Measurements from ENCODE around the gene LATS2. TPM values are rescaled to one million over a fixed set of nuclear protein-coding genes. Genes with fewer than 3 reads are reported as not detected.

LATS2 gene
- total RNA-seq: 1 to 10 TPM in 1 of 2 experiments, under 1 TPM in 1; 0.99 to 1.0 TPM

DNA sequence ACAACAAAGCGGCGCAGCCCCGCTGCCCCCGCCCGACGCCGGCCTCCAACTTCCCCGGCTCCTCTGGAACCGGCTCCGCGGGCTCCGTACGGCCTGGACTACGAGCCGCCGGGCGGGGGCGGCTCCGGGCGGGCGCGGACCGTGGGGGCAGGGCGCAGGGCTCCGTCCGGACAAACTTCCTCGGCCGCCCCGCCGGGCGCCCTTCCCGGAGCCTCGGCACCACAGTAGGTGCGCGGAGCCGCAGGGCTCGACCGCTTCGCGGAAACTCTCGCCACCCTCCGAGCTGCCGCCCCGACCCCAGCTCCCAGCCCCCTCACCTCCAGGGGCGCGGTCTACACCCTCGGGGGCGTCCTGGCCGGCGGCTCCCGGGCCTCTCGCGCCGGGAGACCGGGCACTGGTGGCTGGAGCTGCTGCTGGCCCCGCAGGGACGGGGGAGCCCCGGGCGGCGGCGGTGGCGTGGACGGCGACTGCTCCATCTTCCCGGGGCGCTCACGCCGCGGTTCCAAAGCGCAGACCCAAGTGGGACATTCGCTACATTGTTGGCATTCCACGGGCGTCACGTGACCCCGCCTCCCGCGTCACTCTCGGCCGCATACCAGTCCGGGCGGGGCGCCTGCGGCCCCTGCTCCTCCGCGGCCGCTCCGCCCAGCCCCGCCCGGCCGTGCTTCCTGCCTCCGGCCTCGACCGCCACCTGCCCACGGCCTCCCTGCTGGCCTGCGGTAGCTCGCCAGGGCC is at the start of gene LATS2:
Gene LATS2 (minus strand): TSS at position 558 of the 735 bp plus-strand sequence. CDS start 15,560 bp downstream, outside the sequence.
- Mint-ChIP-seq H3K27me3 (peaks cover 39% of the 10 kb centered on the region), H3K36me3 (no peaks in the 10 kb centered on the region), H3K4me3 (peak within 1 kb of the TSS; percentile 70), H3K9me3 (no peaks in the 10 kb centered on the region), H3K27ac (peak within 1 kb of the TSS; percentile 17), H3K4me1 (peaks cover 2% of the 10 kb centered on the region)
- DNase-seq: peak; percentile 58

DNA sequence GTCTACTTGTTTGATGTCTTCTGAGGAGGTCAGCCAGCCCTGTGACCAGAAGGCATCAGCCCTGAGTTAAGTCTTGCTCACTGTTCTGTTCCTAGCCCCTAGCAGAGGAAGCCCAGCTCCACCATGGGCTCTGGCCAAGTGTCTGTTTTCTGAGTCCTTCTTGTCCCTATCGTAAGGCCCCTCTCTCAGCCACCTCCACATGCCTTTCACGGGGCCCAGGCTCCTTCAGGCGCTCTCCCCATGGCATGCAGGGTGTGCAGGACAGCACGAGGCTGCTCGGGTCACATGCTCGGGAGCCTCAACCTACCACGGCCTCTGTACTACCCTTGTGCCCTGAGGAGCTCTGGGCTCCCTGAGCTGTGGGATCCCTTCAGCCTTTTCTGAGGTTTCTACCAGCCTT is 47.8 kb upstream of the LATS2 start:
- no peak overlapping the region for H3K27ac Mint-ChIP-seq
- no peaks in the 10 kb centered on the region for H3K4me1 Mint-ChIP-seq
- H3K9me3 Mint-ChIP-seq: no peaks in the 10 kb centered on the region
- H3K4me3 Mint-ChIP-seq: no peak overlapping the region
- no peaks in the 10 kb centered on the region for H3K36me3 Mint-ChIP-seq
- H3K27me3 Mint-ChIP-seq: no peaks in the 10 kb centered on the region
- DNase-seq: no peak

DNA sequence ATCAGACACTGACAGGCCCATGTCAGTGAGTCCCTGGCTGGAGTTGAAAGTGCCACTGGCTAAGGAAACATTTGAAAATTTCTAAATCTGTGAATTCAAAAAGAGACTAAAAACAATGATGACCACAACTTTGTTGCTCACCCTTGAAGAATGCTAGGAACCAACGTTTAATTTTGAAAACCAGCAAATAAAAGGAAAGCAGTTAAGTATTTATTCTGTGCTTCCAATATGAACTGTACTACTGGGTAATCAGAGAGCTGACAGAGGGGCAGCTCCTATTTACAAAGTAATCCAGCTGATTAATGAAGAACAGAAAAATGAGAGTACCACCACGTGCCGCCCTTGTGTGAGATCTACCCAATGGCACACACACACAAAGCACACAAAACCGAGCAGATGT is 44.7 kb upstream of the LATS2 start:
- Mint-ChIP-seq H3K4me1 (no peaks in the 10 kb centered on the region), H3K4me3 (no peak overlapping the region), H3K27me3 (no peaks in the 10 kb centered on the region), H3K9me3 (no peaks in the 10 kb centered on the region), H3K36me3 (no peaks in the 10 kb centered on the region), H3K27ac (no peak overlapping the region)
- no peak for DNase-seq

DNA sequence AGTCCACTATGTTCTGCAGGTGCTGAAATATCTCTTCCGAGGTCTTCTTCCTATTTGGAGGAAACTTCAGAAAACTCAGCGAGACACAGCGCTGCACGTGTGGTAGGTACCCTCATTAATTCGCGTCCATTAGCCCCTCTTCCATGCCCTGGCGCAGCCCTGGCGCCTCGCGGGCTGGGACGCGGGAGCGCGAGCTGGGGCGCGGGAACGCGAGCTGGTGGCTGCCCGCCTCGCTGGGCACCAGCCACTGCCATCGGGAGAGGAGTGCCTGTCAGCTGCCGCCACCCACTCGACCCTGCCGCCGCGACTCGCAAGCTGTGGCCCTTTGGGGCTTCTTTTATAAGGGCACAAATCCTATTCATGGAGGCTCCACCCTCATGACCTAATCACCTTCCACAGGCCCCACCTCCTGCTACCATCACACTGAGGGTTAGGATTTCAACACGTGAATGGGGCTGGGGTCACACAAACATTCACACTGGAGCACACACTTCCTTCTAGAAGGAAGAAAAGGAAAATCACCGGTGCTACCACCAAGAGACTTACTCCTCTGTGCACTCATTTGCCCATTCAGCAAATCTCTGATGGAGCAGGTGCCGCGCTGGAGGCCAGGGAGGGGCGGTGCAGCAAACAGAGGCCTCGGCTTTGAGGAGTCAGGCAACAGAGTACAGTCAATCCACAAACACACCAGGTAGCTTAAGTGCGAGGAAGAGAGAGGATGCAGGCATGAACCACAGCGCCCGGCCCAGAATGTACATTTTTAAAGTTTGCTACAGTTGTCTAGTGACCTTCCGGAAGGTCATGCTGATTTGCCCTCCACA is 43.0 kb upstream of the LATS2 start:
- Mint-ChIP-seq H3K4me1 (no peaks in the 10 kb centered on the region), H3K27me3 (no peaks in the 10 kb centered on the region), H3K4me3 (no peak overlapping the region), H3K27ac (no peak overlapping the region), H3K9me3 (no peaks in the 10 kb centered on the region), H3K36me3 (no peaks in the 10 kb centered on the region)
- DNase-seq: no peak

DNA sequence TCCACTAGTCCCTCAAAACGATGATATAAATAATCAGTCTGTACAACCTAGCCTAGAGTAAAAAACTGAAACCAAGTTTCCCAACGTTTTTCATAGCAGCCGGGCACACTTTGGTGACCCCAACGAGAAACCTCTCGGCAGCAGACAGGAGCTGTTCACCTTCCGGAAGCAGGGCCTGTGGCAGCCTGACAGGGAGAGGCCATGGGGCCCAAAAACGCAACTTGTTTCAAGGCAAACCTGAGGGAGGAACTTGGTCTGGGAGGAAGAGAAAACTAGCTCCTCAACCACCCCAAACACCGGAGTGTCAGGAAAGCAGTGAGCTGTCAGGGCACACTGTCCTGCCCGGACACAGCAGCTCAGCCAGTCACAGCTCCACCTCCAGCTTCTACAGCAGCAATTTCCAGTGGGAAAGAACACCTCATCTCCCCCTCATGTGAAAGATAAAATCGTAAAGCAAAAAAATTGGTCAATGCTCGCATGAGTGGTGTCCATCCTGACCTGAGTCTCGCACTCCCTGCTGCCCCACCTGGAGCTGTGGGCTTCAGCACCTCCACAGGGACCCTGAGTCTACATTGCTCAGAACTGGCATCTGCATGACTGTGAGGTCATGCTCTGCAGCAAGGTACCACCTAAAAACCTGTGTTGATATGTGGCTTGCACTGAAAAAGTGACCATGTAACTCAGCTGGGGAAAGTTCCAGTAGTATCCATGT is 40.6 kb upstream of the LATS2 start:
- H3K4me1 Mint-ChIP-seq: no peaks in the 10 kb centered on the region
- DNase-seq: no peak
- H3K27ac Mint-ChIP-seq: no peak overlapping the region
- H3K36me3 Mint-ChIP-seq: no peaks in the 10 kb centered on the region
- no peak overlapping the region for H3K4me3 Mint-ChIP-seq
- no peaks in the 10 kb centered on the region for H3K27me3 Mint-ChIP-seq
- H3K9me3 Mint-ChIP-seq: no peaks in the 10 kb centered on the region

DNA sequence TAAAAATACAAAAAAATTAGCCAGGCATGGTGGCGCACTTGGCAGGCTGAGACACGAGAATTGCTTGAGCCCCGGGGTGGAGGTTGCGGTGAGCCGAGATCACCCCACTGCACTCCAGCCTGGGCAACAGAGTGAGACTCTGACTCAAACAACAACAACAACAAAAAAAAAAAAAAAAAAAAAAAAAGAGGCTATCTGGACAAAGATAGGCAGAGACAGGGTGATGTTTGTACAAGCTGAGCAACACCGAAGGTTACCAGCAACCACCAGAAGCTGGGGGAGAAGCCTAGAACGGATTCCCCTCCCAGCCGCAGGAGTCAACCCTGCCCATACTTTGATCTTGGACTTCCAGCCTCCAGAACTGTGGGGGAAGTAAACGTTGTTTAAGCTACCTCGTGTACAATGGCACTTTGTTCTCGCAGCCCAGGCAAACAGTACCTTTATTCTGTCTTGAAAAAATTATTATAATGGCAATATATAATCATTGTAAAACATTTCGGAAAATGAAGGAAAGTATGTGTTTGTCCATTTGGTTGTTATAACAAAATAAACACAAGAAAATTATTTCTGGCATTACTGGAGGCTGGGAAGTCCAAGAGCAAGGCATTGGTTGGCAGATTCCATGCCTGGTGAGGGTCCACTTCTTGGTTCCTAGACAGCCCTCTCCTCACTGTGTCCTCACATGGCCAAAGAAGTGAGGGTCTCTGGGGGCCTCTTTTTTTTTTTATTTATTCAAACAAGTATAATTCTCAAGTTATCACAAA is 39.8 kb upstream of the LATS2 start:
- H3K27ac Mint-ChIP-seq: no peak overlapping the region
- H3K27me3 Mint-ChIP-seq: no peaks in the 10 kb centered on the region
- no peaks in the 10 kb centered on the region for H3K9me3 Mint-ChIP-seq
- no peaks in the 10 kb centered on the region for H3K36me3 Mint-ChIP-seq
- DNase-seq: no peak
- H3K4me3 Mint-ChIP-seq: no peak overlapping the region
- no peaks in the 10 kb centered on the region for H3K4me1 Mint-ChIP-seq

DNA sequence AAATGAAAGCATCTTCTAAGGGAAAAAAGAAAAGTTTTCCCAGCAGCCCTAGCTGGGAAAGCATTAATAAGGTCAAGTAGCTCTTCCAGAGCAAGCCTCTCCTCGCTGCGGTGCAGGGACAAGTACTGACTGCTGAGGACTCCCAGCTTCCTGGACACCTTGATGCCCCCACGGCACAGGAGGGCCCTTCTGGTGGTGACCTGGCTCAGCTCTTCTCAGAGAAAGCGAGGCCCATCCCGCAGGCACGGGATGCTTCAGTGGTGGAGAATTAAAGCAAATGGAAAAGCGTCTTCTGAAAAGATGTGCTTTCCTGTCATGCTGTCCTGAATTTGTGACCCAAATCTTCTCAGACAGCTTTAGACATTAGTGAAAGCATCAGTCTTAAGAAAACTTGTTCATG is 38.8 kb upstream of the LATS2 start:
- Mint-ChIP-seq H3K27me3 (no peaks in the 10 kb centered on the region), H3K27ac (no peak overlapping the region), H3K4me3 (no peak overlapping the region), H3K36me3 (no peaks in the 10 kb centered on the region), H3K4me1 (no peaks in the 10 kb centered on the region), H3K9me3 (no peaks in the 10 kb centered on the region)
- DNase-seq: no peak

DNA sequence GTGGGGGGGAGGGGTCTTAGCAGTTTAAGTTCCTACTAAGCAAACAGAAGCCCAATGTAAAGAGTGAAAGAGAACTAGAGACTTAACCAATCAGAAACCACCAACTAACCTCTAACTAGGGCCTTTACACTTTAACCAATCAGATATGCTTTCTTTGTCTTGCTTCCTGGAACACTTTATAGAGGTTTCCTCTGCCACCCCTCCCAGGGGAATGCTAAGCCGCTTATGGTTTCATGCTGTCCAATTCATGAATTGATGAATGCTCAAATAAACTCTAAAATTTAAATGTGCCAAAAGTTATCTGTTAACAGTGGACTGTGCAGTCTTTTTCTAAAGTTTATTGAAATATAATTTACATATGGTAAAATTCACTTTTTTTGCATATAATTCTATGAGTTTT is 33.9 kb upstream of the LATS2 start:
- H3K27me3 Mint-ChIP-seq: no peaks in the 10 kb centered on the region
- no peaks in the 10 kb centered on the region for H3K36me3 Mint-ChIP-seq
- H3K4me1 Mint-ChIP-seq: no peaks in the 10 kb centered on the region
- no peak overlapping the region for H3K27ac Mint-ChIP-seq
- DNase-seq: no peak
- H3K9me3 Mint-ChIP-seq: no peaks in the 10 kb centered on the region
- H3K4me3 Mint-ChIP-seq: no peak overlapping the region

DNA sequence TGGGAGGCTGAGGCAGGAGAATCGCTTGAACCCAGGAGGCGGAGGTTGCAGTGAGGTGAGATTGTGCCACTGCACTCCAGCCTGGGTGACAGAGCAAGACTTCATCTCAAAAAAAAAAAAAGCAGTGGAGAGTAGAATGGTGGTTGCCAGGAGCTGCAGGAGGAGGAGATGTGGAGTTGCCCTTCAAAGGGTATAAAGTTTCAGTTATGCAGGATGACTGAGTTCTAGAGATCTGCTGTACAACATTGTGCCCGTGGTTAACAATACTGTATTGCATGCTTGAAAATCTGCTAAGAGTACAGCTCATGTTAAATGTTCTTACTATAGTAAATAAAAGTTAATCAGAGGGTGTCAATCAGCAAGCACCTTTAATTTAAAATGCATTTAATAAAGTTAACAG is 28.4 kb upstream of the LATS2 start:
- DNase-seq: no peak

DNA sequence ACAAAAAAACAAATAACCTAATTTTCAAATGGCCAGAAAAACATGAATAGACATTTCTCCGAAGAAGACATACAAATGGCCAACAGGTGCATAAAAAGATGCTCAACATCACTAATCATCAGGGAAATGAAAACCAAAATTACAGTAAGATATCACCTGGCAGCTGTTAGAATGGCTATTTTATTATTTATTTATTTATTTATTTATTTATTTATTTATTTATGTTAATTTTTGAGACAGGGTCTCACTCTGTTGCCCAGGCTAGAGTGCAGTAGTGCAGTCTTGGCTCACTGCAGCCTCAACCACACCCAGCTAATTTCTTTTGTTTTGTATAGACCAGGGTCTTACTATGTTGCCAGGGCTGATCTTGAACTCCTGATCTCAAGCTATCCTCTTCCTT is 27.1 kb upstream of the LATS2 start:
- Mint-ChIP-seq H3K27ac (no peak overlapping the region), H3K36me3 (no peaks in the 10 kb centered on the region), H3K9me3 (no peaks in the 10 kb centered on the region), H3K4me1 (no peaks in the 10 kb centered on the region), H3K27me3 (no peaks in the 10 kb centered on the region), H3K4me3 (no peak overlapping the region)
- DNase-seq: no peak

More for the DNA sequence above, 28.4 kb upstream of the LATS2 start:
- Mint-ChIP-seq H3K9me3 (no peaks in the 10 kb centered on the region), H3K4me1 (no peaks in the 10 kb centered on the region), H3K27me3 (no peaks in the 10 kb centered on the region), H3K36me3 (no peaks in the 10 kb centered on the region), H3K27ac (no peak overlapping the region), H3K4me3 (no peak overlapping the region)

DNA sequence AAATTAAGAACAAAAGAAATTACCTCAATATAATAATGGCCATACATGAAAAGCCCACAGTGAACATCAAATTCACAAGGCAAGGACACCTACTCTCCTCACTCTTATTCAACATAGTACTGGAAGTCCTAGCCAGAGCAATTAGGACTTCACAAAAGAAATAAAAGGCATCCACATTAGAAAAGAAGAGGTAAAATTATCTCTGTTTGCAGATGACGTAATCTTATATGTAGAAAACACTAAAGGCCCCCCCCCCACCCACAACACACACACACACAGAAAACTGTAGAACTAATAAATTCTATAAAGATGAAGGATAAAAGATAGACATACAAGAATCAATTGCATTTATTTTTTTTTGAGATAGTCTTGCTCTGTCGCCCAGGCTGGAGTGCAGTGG is 25.5 kb upstream of the LATS2 start:
- no peak overlapping the region for H3K27ac Mint-ChIP-seq
- H3K27me3 Mint-ChIP-seq: no peaks in the 10 kb centered on the region
- no peak overlapping the region for H3K4me3 Mint-ChIP-seq
- no peaks in the 10 kb centered on the region for H3K4me1 Mint-ChIP-seq
- no peak for DNase-seq
- H3K9me3 Mint-ChIP-seq: no peaks in the 10 kb centered on the region
- no peaks in the 10 kb centered on the region for H3K36me3 Mint-ChIP-seq

DNA sequence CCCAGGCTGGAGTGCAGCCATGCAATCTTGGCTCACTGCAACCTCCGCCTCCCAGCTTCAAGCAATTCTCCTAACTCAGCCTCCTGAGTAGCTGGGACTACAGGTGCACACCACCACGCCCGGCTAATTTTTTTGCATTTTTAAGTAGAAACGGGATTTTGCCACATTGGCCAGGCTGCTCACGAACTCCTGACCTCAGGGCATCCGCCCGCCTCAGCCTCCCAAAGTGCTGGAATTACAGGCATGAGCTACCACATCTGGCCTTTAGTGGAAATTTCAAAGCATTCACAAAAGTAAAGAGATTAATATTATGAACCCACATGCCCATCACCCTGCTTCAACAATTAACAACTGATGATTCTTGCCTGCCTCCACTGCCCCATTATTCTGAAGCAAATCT is 20.5 kb upstream of the LATS2 start:
- no peaks in the 10 kb centered on the region for H3K36me3 Mint-ChIP-seq
- H3K27me3 Mint-ChIP-seq: no peaks in the 10 kb centered on the region
- no peaks in the 10 kb centered on the region for H3K9me3 Mint-ChIP-seq
- H3K4me3 Mint-ChIP-seq: no peak overlapping the region
- no peak overlapping the region for H3K27ac Mint-ChIP-seq
- H3K4me1 Mint-ChIP-seq: no peaks in the 10 kb centered on the region
- no peak for DNase-seq

DNA sequence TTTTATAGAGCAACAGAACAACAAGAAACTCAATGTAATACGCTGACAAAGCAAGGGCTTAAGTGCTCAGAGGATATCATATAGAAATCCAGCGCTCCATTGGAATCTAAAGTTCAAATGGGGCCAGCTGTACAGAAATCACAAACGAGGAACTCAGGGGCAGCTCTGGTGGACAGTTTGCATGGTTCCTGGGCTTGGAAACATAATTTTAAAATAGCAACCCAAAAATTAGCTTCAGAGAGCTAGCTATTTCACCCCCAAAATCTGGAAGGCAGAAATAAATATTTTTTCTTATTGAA is 19.2 kb upstream of the LATS2 start:
- H3K4me1 Mint-ChIP-seq: no peaks in the 10 kb centered on the region
- no peaks in the 10 kb centered on the region for H3K27me3 Mint-ChIP-seq
- H3K27ac Mint-ChIP-seq: no peak overlapping the region
- no peaks in the 10 kb centered on the region for H3K36me3 Mint-ChIP-seq
- H3K9me3 Mint-ChIP-seq: no peaks in the 10 kb centered on the region
- H3K4me3 Mint-ChIP-seq: no peak overlapping the region
- no peak for DNase-seq

DNA sequence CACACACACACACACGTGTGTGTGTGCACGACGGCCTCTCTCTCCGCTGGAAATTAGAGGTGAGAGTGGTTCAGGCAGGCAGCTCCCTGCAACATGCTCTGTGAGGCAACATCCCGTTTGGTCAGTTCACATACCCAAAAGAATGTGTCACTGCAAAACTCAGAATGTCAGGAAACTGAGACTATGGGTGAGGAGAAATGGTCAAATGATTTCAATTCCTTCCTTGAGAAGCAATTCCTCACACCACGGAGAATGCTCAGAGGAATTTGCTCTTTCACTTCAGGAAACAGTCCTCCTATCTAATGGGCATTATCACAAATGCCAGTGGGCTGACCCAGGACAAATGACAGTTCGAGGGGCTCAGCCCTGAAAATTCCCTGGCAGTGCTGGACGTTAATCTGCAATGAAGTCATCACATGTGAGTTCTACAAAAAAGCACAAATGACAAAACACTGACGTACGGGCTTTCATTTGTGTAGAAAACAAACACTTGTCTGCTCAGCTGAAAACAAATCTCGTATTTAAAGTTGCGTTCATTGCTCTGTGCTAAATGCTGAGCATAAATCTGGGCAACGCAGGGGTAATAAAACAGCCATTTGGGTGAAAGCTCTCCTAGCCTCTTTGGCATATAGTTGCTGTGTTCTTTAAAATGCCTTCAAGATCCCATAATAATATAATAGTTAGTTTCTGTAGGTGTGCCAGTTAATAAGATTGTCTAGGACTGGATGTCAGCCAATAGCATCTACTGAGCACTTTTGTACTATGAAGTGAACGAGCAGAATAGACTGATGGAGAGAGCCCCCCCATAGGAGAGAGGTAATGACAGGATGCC is 18.6 kb upstream of the LATS2 start:
- Mint-ChIP-seq H3K36me3 (no peaks in the 10 kb centered on the region), H3K27ac (no peak overlapping the region), H3K4me3 (no peak overlapping the region), H3K27me3 (no peaks in the 10 kb centered on the region), H3K4me1 (peaks cover 6% of the 10 kb centered on the region), H3K9me3 (no peaks in the 10 kb centered on the region)
- no peak for DNase-seq

All from activated naive CD8-positive, alpha-beta T cell treated with anti-CD3 and anti-CD28 coated beads for 36 hours (primary cell).